ENCODE results near the gene EXOC3. TPM values are rescaled to one million over a fixed set of nuclear protein-coding genes. Genes with fewer than 3 reads are reported as not detected.

The EXOC3 gene
- total RNA-seq, 1 experiment from 2014 or later: 31.3 TPM

DNA sequence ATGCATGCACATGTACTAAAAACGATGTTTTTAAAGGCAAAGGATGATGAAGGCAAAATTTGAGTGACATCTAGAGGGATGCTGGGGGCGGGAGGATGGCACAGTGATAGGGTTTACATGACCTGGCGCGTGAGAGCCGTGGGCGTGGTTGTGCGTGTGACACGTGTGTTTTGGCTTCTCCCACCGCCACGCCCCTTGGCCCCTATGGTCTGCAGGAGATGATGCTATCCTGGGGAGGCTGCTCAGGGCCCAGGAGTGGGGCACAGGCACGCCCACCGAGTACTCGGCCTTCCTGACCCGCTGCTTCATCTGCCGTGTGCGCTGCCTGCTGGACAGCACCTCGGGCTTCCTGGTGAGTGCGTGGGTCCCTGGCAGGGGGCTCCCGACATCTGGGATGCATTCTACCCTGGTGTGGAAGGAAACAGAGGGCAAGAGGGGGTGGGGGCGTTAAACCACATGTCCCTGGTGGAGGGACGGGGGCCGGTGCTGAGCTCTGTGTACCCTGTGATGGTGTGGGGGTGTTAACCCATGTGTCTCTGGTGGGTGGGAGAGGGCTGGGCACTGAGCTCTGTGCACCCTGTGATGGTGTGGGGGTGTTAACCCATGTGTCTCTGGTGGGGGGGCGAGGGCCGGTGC is 19.2 kb upstream of the EXOC3 start:
- intact Hi-C loops (cut with micrococcal nuclease): no loop called here
- TF ChIP-seq CTCF (conservative IDR thresholded peaks at IDR 0.05; ENCODE audit: low read depth, low read length) (no peak), EZH2phosphoT487 (IDR thresholded peaks at IDR 0.05; ENCODE audit: borderline replicate concordance, low read length) (no peak), EZH2 (IDR thresholded peaks at IDR 0.05; ENCODE audit: low read length, unreplicated experiment) (no peak)

GRCh38 chr5:424301-425110 is 18.5 kb upstream of the EXOC3 start:
- Histone ChIP-seq H3K79me2 (ENCODE audit: low read length) (no peaks in the 10 kb centered on the region), H3K4me1 (ENCODE audit: insufficient read depth, low read length) (no peaks in the 10 kb centered on the region; the same call in 1 of the 2 replicates), H4K20me1 (ENCODE audit: low read length) (no peaks in the 10 kb centered on the region), H3K27me3 (ENCODE audit: low read length) (no peaks in the 10 kb centered on the region), H3F3A (ENCODE audit: low read length, unreplicated experiment) (no peaks in the 10 kb centered on the region), H2AFZ (ENCODE audit: low read length) (no peak overlapping the region), H3K9me2 (replicated peaks; ENCODE audit: low read length) (no peaks in the 10 kb centered on the region), H3K9ac (ENCODE audit: low read length) (no peak overlapping the region), H3K4me2 (ENCODE audit: low read length) (no peak overlapping the region), H3K9me3 (ENCODE audit: low read length) (no peaks in the 10 kb centered on the region), H3K4me3 (ENCODE audit: low read length) (no peak overlapping the region), H3K27ac (ENCODE audit: low read length) (no peak overlapping the region), H3K36me3 (ENCODE audit: low read depth, low read length) (no peaks in the 10 kb centered on the region)
- TF ChIP-seq EZH2 (IDR thresholded peaks at IDR 0.05; ENCODE audit: low read length, unreplicated experiment): no peak
- no peak for TF ChIP-seq CTCF (conservative IDR thresholded peaks at IDR 0.05; ENCODE audit: low read depth, low read length)
- no peak for TF ChIP-seq EZH2phosphoT487 (IDR thresholded peaks at IDR 0.05; ENCODE audit: borderline replicate concordance, low read length)
- ChIA-PET CTCF (no interaction called here), POLR2A (ENCODE audit: unreplicated experiment) (no interaction called here)
- BruUV-seq (replicated peaks): no TSS peak
- ATAC-seq (peak; percentile 38; the same call in 1 of the 2 replicates), DNase-seq (peak; percentile 35)
- intact Hi-C loops (cut with micrococcal nuclease): no loop called here

More for the DNA sequence above, 19.2 kb upstream of the EXOC3 start:
- Histone ChIP-seq H3K9ac (ENCODE audit: low read length) (no peak overlapping the region), H3K9me3 (ENCODE audit: low read length) (no peaks in the 10 kb centered on the region), H3F3A (ENCODE audit: low read length, unreplicated experiment) (no peaks in the 10 kb centered on the region), H3K4me3 (ENCODE audit: low read length) (no peak overlapping the region), H3K9me2 (replicated peaks; ENCODE audit: low read length) (no peaks in the 10 kb centered on the region), H3K27ac (ENCODE audit: low read length) (no peak overlapping the region), H3K79me2 (ENCODE audit: low read length) (no peaks in the 10 kb centered on the region), H2AFZ (ENCODE audit: low read length) (no peak overlapping the region), H3K36me3 (ENCODE audit: low read depth, low read length) (no peaks in the 10 kb centered on the region), H3K4me2 (ENCODE audit: low read length) (no peak overlapping the region), H3K4me1 (ENCODE audit: insufficient read depth, low read length) (no peaks in the 10 kb centered on the region; the same call in 1 of the 2 replicates), H3K27me3 (ENCODE audit: low read length) (no peaks in the 10 kb centered on the region), H4K20me1 (ENCODE audit: low read length) (no peaks in the 10 kb centered on the region)
- ATAC-seq (no peak), DNase-seq (no peak)
- BruUV-seq (replicated peaks): no TSS peak
- POLR2A ChIA-PET (ENCODE audit: unreplicated experiment): no interaction called here
- CTCF ChIA-PET: no interaction called here
